Thoracic aorta (tissue), 2 donors: ENCODE data around the gene HOXC11. TPM values are rescaled to one million over a fixed set of nuclear protein-coding genes. Genes with fewer than 3 reads are reported as not detected.

Experiments
- ATAC-seq: fragments of 150-250 bp; one replicate; pipeline ENCODE4 v1.8.0; 2017; ENCODE audit warnings: low read depth; ENCODE audit not compliant: insufficient number of reproducible peaks, low FRiP score
- DNase-seq: peaks from one replicate; pipeline ENCODE4 v3.0.0-alpha.2; 2020; ENCODE audit warnings: low spot score
- H3K27ac ChIP-seq, 2 donors: fragments of 200-600 bp; sonication (generic); 1 replicate in 1 of 2; 2 replicates in 1 of 2; pipeline ENCODE4 v1.5.1; 2016; ENCODE audit warnings: mild to moderate bottlenecking in 2 of 2, moderate library complexity in 2 of 2
- H3K27me3 ChIP-seq: fragments of 200-600 bp; sonication (generic); replicated peaks from 2 replicates; pipeline ENCODE4 v1.6.0; 2016; ENCODE audit warnings: mild to moderate bottlenecking; ENCODE audit not compliant: insufficient read depth
- H3K36me3 ChIP-seq: fragments of 200-600 bp; sonication (generic); one replicate; pipeline ENCODE4 v1.5.1; 2016
- H3K4me1 ChIP-seq, 2 donors: fragments of 200-600 bp; sonication (generic); 1 replicate in 1 of 2; 2 replicates in 1 of 2; pipeline versions ENCODE4 v1.5.1 to v1.6.0; 2016; ENCODE audit warnings: low read depth in 2 of 2, mild to moderate bottlenecking in 1 of 2; ENCODE audit not compliant: control insufficient read depth in 1 of 2
- H3K4me3 ChIP-seq: fragments of 200-600 bp; sonication (generic); 2 replicates; pipeline ENCODE4 v1.5.1; 2016; ENCODE audit warnings: mild to moderate bottlenecking
- H3K9me3 ChIP-seq: fragments of 200-600 bp; sonication (generic); 2 replicates; pipeline ENCODE4 v1.5.1; 2016
- total RNA-seq, 2 donors: library from RNA; depleted of rRNA; stranded (reverse); fragments of >200 nt; gene quantifications; one replicate each; pipeline versions ENCODE4 v1.1.0 to v1.2.3, GENCODE V29; 2016
- TF ChIP-seq, protein P1 (sequence below): fragments of 200-600 bp; sonication (generic); IDR thresholded peaks from one replicate; pipeline ENCODE4 v1.5.1; 2019; ENCODE audit warnings: antibody characterized with exemption

HOXC11 gene
- total RNA-seq, 2 donors from 2014 or later = not detected

GRCh38 chr12:53980802-53981496 is 8.0 kb downstream of the HOXC11 start:
- H3K9me3 ChIP-seq = no peaks in the 10 kb centered on the region
- no peaks in the 10 kb centered on the region for H3K36me3 ChIP-seq
- H3K4me3 ChIP-seq = no peak overlapping the region
- DNase-seq (no peak), ATAC-seq (no peak)
- no peak overlapping the region for H3K27ac ChIP-seq
- H3K27me3 ChIP-seq = peaks cover 47% of the 10 kb centered on the region
- TF ChIP-seq, protein P1, sequence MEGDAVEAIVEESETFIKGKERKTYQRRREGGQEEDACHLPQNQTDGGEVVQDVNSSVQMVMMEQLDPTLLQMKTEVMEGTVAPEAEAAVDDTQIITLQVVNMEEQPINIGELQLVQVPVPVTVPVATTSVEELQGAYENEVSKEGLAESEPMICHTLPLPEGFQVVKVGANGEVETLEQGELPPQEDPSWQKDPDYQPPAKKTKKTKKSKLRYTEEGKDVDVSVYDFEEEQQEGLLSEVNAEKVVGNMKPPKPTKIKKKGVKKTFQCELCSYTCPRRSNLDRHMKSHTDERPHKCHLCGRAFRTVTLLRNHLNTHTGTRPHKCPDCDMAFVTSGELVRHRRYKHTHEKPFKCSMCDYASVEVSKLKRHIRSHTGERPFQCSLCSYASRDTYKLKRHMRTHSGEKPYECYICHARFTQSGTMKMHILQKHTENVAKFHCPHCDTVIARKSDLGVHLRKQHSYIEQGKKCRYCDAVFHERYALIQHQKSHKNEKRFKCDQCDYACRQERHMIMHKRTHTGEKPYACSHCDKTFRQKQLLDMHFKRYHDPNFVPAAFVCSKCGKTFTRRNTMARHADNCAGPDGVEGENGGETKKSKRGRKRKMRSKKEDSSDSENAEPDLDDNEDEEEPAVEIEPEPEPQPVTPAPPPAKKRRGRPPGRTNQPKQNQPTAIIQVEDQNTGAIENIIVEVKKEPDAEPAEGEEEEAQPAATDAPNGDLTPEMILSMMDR = no peak
- peaks cover 11% of the 10 kb centered on the region in 2 donors for H3K4me1 ChIP-seq

DNA sequence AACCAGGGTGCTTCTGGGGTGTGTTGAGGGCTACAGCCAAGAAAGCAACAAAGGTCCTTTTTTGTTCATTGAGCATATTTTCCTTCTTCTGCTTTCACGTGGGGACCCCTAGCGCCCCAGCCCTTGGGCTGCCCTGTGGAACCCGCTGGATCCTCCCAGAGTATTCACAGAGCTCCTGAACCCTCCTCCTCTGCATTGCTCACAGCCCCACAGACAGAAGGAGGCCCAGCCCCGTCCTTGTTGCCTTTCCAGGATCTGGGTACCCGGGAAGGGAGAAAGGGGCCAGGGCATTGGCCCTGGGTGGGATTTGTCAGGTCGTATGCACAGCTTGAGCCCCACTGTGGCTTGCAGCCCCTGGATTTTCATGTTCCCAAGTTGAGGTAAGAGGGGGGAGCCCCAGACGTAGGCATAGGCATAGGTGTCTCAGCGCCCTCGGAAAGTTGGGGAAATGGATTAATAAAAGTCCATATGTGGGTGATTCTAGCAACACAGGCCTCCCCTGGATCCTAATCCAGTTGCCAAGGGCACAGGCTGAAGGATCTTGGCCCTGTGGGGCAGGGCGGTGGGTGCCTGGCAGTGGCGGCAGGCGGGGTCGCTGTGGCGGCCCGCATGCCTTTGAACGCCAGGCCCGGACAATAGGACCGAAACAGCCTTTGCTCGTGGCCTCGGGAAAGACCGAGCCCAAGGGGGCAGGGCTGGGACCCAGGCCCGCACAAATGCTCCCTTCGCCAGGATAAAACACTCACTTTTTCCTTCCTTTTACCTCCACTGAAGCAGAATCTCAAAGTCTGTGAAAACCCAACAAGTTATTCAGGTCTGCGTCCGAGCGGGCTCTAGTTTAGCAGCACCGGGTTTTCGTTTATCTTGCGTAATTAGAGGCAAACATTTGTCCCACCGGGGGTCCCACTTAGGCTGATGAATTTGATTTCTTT is 9.0 kb downstream of the HOXC11 start:
- H3K27ac ChIP-seq = no peak overlapping the region
- H3K9me3 ChIP-seq = no peaks in the 10 kb centered on the region
- H3K4me1 ChIP-seq = peaks cover 15 to 18% of the 10 kb centered on the region in 2 donors
- ATAC-seq = no peak
- TF ChIP-seq, protein P1 = no peak
- no peaks in the 10 kb centered on the region for H3K36me3 ChIP-seq
- peaks cover 46% of the 10 kb centered on the region for H3K27me3 ChIP-seq
- no peak for DNase-seq
- no peak overlapping the region for H3K4me3 ChIP-seq

- Histone ChIP-seq H3K4me1 (peaks cover 15 to 18% of the 10 kb centered on the region in 2 donors), H3K27me3 (peaks cover 45% of the 10 kb centered on the region), H3K36me3 (no peaks in the 10 kb centered on the region), H3K9me3 (no peaks in the 10 kb centered on the region), H3K27ac (no peak overlapping the region), H3K4me3 (no peak overlapping the region)
- DNase-seq = no peak
- no peak for ATAC-seq
- TF ChIP-seq, protein P1 = no peak
These were observed 10.0 kb downstream of the HOXC11 start for GRCh38 chr12:53982648-53983567.

DNA sequence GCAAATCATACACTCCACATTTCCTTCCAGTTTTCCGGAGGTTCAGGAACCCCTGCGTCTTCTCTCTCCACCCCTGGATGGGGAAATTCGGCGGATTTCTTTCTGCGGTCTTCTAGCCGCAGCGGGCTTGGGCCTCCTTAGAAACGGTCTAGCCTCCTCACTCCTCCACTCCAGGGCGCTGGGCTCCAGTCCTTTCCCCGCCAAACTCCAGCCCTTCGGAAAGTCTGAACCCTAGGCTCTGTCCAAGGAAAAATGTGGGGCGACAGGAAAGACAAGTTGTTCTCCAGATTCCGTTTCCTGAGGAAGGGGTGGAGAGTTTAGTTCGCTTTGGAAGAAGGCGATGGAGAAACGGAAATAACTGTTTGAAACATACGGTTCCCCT is 10.6 kb downstream of the HOXC11 start:
- peaks cover 15 to 18% of the 10 kb centered on the region in 2 donors for H3K4me1 ChIP-seq
- no peak for ATAC-seq
- H3K9me3 ChIP-seq = no peaks in the 10 kb centered on the region
- TF ChIP-seq, protein P1 = no peak
- H3K36me3 ChIP-seq = no peaks in the 10 kb centered on the region
- peaks cover 50% of the 10 kb centered on the region for H3K27me3 ChIP-seq
- no peak for DNase-seq
- no peak overlapping the region for H3K27ac ChIP-seq
- H3K4me3 ChIP-seq = no peak overlapping the region
